Measurements from ENCODE around the gene LSAMP.

LSAMP gene

DNA sequence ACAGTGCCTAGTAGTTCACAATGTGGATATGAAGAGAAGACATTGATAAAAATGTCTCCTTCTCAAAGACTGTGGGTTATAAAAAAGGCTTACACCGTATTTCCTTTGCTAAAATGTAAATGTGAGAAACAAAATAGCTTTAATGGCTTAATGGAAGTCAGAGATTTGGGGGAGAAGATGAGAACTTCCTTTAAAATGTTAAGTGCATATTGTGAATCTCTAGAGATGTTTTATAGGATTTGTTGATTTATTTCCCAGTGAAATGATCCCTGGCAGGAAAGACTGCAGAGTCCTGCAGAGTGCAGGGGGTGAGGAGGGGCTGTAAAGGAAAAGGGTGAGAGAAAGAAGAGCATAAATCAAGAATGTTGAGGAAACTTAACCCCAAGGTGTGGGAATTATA is 516.9 kb downstream of the LSAMP start:
- DNase-seq: no peak

DNA sequence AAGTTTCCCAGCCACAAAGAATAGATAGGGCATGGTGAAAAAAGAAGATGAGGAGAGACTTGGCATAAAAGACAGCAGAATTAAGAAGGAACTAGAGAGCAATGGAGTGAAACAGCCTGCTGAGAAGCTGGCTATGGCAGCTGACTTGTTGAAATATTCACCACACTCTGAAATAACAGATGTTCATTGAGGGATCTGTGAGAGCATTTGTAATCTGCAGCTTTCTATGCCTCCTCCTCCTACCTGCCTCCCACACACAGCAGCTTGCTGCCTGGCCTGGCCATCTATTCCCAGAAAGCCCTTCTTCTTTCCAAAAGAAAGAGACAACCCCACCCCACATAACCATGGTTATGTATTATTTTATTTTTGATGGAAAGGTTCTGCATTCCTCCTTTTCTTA is 518.1 kb downstream of the LSAMP start:
- no peak for DNase-seq

DNA sequence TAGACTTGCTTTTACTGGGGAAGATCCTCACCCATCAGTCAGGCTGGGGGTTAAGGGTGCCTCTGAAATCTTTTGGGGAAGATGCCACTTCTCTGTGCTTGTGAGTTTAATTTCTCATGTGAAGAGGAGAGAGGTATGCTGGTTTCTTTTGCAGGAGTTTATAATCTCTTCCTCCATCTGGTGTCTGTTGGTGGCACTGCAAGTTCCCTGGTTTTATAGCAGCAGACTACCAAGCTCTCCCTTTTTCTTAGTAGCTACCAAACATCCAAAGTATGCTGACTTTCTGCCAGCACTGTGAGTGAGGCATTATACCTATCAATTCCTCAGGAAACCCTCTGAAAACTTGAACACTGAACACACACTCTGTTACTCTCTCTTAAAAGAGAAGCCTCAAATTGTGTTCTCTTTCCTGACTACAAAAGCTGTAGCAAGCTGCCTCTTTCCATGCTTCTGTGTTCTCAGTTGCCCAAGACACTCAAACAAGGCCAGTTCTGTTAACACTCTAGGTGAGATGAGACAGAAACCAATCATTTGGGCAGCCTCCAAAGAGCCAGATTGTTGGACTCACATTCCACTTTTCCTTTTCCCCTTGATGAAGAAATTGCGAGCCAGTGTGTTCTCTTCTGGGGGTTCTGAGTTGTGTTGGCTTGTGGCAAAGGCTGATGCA is 522.5 kb downstream of the LSAMP start:
- no peak for DNase-seq

DNA sequence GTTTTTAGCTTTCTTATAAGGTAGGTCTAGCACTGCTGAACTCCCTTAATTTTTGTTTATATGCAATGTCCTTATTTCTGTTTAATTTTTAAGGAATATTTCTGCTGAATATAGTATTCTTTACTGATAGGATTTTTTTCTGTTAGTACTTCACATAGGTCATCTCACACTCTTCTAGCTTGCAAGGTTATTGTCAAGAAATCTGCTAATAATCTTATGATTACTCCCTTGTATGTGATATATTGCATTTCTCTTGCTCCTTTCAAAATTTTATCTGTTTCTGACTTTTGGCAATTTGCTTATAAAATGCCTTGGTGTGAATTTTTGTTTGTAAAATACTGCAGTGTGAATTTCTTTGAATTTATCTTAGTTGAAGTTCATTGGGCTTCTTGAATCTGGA is 523.6 kb downstream of the LSAMP start:
- no peak for DNase-seq

DNA sequence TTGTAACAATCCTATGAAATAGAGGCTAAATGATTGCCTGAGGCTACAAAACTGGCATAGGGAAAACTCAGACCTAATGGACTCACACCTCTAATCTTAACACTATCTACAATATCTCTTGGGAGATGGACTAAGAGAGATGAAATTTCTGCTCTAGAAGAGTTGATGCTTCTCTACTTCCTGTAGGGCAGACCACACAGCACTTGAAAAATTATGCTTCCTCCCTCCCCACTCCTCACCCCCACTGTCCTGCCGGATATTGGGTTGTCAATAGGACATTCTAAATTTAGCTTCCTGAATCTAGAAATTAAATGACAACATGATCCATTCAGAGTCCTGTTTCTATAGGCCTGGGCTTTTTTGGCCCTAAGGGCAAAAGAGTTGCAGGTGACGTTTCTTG is 526.4 kb downstream of the LSAMP start:
- DNase-seq: no peak

DNA sequence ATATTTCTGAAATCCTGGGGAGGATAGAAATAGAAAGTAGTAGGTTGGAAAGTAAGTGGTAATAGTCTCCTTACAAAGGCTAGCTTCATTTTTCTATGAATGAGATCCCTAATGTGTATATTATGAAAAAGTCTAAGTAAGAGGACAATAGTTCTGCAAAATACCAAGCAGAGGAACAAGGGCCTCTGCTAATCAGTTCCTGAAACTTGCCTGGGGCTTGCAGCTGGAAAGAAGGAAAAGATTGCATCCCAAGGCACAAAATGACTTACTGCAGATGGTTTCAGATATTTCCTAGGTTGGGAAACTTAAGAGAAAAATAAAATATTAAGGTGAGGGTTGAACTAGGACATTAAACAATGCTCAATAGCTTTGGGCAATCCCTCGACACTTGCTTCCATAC is 528.4 kb downstream of the LSAMP start:
- DNase-seq: no peak

DNA sequence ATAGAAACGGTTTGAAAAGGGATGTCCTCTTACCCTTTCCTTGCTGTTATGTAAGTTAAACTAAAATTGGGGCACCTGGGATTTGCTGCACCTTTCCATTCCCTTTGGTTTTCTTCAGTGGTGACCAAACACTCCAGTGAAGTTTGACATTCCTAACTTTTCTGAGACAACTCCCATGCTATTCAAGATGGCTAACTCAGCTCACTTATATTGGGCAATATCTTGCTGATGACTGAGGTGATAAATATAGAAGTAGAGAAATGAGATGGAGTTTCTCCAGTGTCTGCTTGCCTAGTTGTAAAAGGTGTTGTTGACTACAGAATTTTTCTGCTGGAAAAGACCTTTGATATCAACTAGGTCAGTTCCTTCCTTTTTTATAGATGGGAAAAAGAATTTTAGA is 530.2 kb downstream of the LSAMP start:
- no peak for DNase-seq

DNA sequence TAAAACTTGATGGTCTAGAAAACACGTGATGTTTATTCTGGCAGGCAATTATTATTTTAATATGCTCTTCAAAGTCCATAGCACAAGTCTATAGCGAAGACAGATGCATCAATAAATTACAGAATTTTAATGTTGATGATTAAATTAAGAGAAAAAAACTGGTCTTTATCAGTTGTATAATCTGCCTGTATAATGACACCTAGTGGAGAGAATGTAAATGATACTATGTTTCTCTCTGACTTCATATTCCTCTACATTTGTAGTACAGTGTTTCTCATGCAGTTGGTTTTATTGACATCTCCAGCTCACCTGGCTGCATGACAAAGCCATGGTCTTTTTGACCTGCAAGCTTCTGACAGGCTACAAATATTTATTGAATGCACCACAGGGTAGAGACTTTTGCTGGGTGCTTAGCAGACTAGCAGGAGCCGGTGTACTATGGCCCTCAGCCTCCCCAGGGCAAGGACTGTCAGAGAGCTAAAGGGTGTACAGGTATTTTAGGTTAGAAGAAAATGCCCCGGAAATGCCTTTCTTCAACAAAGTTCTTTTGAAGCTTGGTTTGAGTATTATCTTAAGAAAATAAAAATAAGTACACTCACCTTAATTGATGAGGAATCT is 532.1 kb downstream of the LSAMP start:
- DNase-seq: no peak

DNA sequence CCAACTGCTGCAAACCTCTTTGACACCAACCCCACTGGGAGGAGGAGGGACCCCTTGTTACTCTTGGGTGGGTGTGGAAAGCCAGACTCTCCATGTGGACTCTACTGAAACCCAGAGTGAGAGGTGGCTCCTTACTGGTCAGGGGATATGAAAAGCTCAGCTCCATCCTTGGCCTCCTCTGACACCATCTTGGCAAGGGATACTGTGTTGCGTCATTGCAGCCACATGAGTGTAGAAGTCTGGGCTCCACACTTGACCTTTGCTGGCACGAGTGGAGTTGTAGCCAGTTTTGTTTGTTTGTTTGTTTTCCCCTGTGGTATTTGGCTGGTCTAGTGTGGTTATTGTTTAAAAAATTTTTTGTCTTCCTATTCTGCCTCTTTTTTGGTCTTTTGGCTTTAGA is 532.9 kb downstream of the LSAMP start:
- DNase-seq: no peak

DNA sequence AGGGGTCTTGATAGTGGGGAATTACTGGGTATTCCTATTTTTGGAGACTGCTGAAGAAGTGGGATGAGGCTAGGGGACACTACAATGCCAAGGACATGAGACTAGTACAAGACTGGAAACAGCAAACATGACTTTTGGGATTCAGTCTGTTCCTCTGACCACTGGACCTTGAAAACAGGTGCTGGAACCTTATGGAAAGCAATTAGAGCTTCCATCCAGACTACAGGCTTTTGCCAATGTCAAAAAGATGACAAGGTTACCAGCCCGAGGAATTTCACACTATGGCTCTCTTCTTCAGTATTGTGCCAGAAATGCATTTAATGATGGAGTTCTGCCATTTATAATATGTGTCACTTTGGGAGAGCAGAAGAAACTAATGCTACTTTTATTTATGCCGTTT is 539.4 kb downstream of the LSAMP start:
- DNase-seq: no peak

DNA sequence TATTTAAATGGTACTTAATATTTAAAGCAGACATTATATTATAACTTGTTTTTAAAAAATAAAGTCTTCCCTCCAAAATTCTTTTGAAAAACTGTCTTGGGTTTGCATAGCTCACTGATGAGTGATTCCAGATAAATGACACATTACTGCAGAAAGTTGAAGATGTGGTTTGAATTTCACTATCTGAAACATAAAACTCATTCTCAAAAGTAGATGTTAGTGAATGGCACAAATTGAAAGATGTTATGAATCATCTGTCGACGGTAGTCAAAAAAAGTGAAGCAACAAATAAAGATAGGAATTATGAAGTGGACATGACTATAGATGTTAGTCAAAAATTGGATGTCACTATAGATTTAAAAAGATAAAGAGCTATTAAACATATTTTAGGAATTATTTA is 541.4 kb downstream of the LSAMP start:
- no peak for DNase-seq

DNA sequence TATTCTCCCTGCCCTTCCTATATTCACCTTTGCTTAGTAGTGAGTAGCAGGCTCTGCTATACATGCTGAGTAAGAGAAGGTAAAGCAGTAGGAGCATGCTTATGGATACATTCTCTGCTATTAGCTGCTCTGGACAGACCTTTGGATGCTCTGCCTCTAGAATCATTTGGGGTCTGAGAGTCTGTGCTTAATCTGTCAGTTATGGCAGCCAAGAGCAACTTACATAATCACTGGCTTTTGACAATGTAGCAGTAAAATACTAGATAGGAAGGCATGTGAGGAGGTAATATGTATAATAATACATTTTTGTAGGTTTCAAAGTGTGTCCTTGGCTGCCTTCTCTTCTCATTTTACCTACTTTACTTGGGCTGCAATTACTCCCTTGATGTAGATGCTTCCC is 544.3 kb downstream of the LSAMP start:
- no peak for DNase-seq

DNA sequence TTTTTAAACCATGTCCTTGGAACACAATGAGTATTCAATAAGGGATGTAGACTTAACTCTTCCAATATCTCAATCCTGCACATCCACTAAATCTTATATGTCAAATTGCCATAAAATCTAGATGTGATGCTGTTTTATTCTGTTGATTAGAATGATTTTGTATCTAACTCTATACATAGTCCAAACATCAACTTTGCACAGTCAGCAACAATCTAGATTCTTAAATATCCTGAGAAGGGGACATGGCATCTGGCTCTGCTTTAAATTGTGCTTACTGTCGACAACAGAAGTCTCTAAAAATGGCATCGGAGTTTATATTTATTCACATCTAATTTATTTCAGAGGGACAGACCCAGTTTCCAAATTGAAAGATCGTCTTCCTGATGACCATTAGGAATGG is 545.8 kb downstream of the LSAMP start:
- no peak for DNase-seq

DNA sequence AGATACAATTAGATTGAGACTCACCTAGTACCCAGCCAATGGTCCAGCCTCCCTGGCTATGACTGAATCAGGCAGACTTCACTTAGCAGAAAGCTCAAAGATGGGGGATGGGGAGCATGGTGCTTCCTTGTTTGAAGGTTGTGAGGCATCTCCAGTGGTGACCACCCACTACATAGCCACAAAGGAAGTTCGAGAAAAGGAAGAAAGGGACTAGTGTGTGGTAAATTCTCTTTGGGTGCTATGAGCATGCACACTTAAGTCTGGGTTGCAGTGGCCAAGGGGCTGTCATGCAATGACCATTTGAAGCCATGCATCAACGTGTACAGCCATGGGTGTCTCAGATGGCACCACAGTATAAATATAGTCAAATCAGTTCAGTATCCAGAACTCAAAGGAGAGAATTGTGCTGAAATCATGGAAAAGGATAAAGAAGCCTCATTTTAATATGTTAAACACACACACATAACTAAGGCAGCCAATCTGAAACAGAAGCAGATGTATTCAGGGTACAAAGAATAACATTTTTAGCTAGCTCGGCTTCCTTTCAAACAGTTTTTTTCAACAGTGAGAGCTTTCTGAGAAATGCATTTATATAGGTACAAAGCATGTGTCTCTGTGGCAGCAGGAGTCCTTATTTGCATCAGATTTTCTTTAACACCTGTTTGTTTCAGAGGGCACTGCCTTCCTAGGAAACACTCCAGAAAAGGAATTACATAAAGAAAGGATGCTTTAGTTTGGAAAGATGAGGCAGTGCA is 546.5 kb downstream of the LSAMP start:
- no peak for DNase-seq

DNA sequence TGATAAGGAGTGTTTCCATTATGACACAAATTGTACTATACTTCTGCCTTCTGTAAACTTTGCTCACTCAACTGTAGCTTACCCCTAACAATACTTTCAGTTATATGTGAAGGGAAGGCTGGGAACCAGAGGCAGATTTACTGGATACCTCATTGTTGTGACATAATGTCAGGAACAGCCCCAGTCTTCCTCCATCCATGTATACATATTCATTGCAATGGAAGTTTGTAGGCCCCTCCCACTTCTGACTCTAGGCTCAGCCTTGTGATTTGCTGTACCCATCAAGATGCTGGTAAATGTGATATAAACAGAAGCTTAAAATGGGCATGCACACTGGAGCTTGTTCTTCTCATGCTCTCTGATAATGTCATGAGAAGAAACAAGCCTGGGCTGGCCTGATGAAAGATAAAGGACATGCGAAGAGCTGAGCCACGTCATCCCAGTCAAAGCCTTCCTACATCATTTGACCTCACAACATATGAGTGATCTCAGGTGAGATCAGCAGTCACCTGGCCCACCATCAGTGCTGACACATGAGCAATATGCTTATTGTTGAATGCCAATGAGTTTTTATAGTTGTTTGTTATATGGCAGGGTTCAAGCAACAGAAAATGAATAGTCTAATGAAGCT is 554.2 kb downstream of the LSAMP start:
- DNase-seq: no peak

DNA sequence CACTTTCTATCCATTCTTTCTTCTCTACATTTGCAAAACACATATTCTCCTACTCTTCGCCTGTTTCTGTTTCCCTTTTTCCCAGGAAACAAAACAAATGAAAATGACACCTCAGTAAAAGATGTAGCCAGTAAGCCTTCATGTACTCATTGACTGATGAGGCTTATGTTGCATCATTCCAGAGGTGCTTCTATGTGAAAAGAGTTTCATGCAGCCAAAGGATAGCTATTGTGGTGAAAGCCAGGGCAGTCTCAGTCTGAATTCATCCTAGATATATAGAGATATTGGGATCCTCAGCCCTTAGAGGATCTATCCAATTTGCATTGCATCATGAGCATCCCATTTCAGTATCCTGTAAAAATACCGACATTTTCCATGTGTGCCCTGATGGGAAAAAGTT is 554.7 kb downstream of the LSAMP start:
- DNase-seq: no peak

DNA sequence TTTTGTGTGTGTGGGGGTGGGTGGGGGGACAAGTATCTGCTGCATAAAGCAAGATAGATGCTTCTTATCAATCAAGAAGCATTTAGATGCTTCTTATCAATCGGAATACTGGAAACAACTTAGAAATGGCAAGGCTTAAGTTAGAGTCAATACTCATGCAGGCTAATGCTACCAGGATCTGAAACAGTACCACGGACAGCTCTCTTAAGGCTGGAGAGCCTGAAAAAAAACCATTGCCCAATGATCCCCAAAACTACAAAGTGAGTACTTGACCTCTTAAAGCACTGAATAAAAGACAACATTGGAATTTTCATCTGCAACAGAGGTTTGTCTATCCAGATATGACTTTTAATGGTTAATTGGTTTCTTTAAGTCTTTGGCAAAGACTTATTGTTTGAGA is 559.7 kb downstream of the LSAMP start:
- no peak for DNase-seq

DNA sequence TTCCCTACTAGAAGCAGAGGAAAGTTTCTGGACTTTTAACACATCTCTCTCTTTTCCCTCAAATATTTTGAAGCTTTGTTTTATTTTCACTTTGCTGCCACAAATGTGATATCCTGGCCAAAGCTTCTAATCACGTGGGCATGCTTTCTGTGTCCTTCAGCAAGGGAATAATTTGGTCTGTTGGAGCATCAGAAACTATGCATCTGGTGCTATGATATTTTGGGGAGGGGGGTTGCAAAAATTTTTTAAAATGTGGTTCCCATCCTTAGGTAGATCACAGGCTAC is 567.7 kb downstream of the LSAMP start:
- no peak for DNase-seq

DNA sequence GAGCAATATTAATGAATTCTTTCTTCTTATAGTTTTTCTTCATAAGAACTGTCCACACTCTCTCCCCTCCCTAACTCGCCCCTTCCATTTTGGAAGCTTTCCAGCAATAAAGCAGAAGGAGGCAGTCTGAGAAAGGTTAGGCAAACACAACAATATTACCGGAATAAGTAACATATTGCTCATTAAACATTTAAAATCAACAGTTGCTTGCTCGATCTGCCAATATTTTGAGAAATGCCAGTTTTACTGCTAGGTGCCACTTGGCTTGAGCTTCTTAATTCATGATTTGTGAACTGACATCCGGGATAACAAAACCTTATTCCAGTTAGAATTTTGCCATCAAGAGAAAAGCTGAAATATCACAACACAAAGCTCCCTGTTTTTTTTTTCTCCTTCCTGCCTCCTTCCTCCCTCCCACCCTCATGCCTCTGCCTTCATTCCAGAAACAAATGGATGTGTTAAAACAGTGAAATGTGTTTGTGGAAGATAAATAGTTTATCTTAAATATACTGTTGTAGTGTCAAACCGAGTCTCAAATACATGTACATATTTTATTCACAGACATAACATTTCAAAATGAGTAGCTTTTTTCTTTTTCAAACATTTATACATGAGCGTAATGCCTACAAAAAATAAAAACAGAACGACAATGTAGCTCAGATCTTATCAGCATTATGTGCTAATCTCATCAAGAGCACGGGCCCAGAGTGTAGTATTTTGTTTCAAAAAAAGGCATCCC is 568.2 kb downstream of the LSAMP start:
- no peak for DNase-seq

DNA sequence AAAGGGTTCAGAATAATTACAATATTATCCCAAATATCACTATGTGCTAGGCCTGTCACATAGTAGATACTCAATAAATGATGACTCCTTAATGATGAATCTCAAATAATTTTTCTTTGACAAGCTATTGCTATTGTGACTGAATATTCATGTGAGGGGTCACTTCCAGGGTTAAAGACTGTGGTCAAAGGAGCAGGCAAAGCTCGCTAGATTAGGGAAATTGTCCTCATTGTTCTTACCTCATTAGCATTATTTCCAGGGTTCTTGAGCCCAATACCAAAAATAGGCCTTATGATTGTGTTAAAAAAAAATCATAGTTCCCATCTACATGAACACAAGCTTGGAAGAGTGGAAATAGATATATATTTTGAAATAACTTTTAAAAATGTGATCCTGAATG is 569.8 kb downstream of the LSAMP start:
- DNase-seq: no peak

DNA sequence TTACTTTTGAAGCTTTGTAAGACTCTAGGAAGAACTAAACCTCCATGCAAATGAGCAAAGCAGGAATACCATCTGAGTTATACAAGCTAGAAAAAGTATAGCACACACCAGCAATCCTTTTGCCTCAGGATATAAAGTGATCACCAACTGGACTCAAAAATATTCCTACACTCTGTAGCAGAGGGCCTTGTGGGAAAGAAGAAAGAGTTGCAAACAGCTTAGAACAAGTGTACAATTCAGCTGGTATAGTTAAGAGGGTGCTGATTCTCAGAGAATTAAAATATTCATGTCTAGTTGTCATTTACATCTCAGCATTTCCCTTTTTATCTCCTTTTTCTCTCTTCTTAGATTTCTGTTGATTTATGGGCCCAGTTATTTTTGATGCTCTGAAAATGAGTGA is 573.6 kb downstream of the LSAMP start:
- no peak for DNase-seq

DNA sequence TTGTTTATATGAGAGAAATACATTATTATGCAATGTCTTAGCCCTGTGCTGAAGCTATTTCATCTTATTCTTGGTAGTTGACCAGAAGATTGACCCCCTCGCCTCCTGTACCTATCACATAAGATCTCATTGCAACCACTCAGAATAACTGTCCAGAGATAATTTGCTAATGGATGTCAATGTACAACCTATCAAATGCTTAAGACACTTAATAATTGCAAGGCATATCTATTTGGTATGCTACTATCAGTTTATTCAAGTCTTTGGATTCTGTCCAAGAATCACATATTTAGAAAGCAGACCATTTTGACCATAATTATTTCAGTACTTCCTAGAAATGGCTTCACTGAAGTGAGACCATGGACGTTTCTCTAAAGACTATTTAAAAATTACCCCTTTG is 580.4 kb downstream of the LSAMP start:
- no peak for DNase-seq

DNA sequence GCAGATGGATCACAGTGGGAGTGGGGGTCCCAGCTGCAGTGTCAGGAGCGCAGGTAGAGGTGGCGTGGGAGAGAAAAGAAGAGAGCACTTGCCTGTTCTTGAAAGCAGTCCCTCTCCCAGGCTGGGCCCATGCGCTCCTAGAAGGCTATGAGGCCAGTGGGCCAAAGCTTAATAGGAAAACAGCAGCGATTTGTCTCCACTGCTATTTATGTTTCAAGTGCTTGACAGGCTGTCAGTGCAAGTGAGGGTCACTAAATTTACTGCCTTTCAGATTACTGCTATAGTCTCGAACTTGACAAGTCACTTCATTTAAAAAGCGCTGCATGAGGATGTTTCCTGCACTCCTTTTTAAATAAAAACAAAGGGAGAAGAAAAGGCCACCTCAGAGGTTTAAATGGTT is 582.4 kb downstream of the LSAMP start:
- no peak for DNase-seq

DNA sequence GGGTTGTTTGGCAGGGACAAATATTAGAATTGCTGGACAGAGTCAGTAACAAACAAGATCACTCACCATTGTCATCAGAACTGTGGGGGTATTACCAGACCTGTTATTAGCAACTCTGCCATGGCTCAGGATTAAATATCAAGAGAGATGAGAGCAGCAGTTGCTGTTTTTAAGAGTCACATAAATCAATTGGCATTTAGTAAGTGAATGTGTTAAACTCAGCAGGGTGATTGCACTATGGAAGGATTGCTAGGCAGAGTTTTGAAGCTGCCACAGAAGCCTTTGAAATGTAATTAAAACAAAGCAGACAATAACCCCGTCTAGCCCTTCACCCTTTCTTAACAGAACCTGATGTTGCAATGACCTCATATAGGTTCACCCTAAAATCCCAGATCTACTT is 583.2 kb downstream of the LSAMP start:
- DNase-seq: no peak

Measured in CD4-positive, alpha-beta T cell treated with Interleukin-10 for 1 hour (primary cell).